Endothelial cell of umbilical vein (primary cell): ENCODE results near the gene MGAT5. TPM values are rescaled to one million over a fixed set of nuclear protein-coding genes. Genes with fewer than 3 reads are reported as not detected.

Source experiments
- BruUV-seq: library from RNA; stranded (reverse); fragments of 400-500 nt; replicated peaks from 2 replicates; lab custom pipeline; 2021; lab: Mats Ljungman, UMichigan
- CTCF ChIA-PET: fragments of 300-600, 350-600 bp; sonication (Branson Sonifier 250); formaldehyde crosslinking; loops from one replicate; lab custom pipeline; 2021; ENCODE audit warnings: antibody characterized with exemption, inconsistent platforms; lab: Charles Lee
- POLR2A ChIA-PET: fragments of 300-600, 350-600 bp; sonication (Branson Sonifier 250); formaldehyde crosslinking; loops from one replicate; lab custom pipeline; 2021; ENCODE audit warnings: antibody characterized with exemption, inconsistent platforms; lab: Charles Lee
- DNase-seq: peaks from one replicate; pipeline ENCODE4 v3.0.0-alpha.2; 2011; ENCODE audit warnings: low read depth, low spot score
- FAIRE-seq: peaks from 2 replicates; lab custom pipeline; 2011; peaks lifted over from hg19 to GRCh38; lab: Jason Lieb, UNC
- H2AFZ ChIP-seq: 2 replicates; pipeline ENCODE4 v1.6.0; 2012; ENCODE audit warnings: low read depth, low read length, control low read depth, inconsistent platforms
- H3K27ac ChIP-seq: 2 replicates; pipeline ENCODE4 v1.5.1; 2011; ENCODE audit warnings: low read depth, mild to moderate bottlenecking, control low read depth, low read length, moderate library complexity; ENCODE audit not compliant: insufficient read depth
- H3K27me3 ChIP-seq, 2 experiments: 2 replicates each; pipeline versions ENCODE4 v1.6.0 to v1.6.1; 2011; ENCODE audit warnings: low read length in 2 of 2, mixed read lengths in 1 of 2; ENCODE audit not compliant: control insufficient read depth in 2 of 2, insufficient read depth in 2 of 2
- H3K36me3 ChIP-seq, 2 experiments: 2 replicates in 1 of 2; 3 replicates in 1 of 2; pipeline ENCODE4 v1.5.1; 2011; ENCODE audit warnings: low read length in 2 of 2, mild to moderate bottlenecking in 1 of 2, moderate library complexity in 1 of 2; ENCODE audit not compliant: control insufficient read depth in 2 of 2, insufficient read depth in 2 of 2; ENCODE audit errors: extremely low read depth in 1 of 2
- H3K4me1 ChIP-seq: 3 replicates; pipeline ENCODE4 v1.5.1; 2011; ENCODE audit warnings: mild to moderate bottlenecking, low read length; ENCODE audit not compliant: control insufficient read depth, insufficient read depth; ENCODE audit errors: extremely low read depth
- H3K4me2 ChIP-seq: 2 replicates; pipeline ENCODE4 v1.6.1; 2011; ENCODE audit warnings: low read length, control low read depth, mixed read lengths; ENCODE audit not compliant: insufficient read depth
- H3K4me3 ChIP-seq, 3 experiments: fragments of 200-600 bp in 1 of 3; sonication (generic), shearing (Covaris generic) in 1 of 3; replicated peaks in 1 of 3; 2 replicates each; pipeline ENCODE4 v1.5.1; 2011 to 2016; ENCODE audit warnings: control low read depth in 3 of 3, low read length in 3 of 3, mild to moderate bottlenecking in 2 of 3, inconsistent platforms in 1 of 3, low read depth in 1 of 3, moderate library complexity in 1 of 3; ENCODE audit not compliant: insufficient read depth in 1 of 3
- H3K79me2 ChIP-seq: 2 replicates; pipeline ENCODE4 v1.6.0; 2012; ENCODE audit warnings: low read length, inconsistent platforms; ENCODE audit not compliant: control insufficient read depth, insufficient read depth
- H3K9ac ChIP-seq: replicated peaks from 2 replicates; pipeline ENCODE3; 2011; ENCODE audit warnings: low read length, control low read depth; ENCODE audit not compliant: insufficient read depth; ENCODE audit errors: extremely low read depth
- H3K9me1 ChIP-seq: replicated peaks from 3 replicates; pipeline ENCODE4 v1.6.0; 2011; ENCODE audit warnings: mild to moderate bottlenecking, low read length; ENCODE audit not compliant: control insufficient read depth, insufficient read depth; ENCODE audit errors: extremely low read depth
- H3K9me3 ChIP-seq: replicated peaks from 2 replicates; pipeline ENCODE4 v1.5.1; 2012; ENCODE audit warnings: low read length, inconsistent platforms; ENCODE audit not compliant: control insufficient read depth, insufficient read depth
- H4K20me1 ChIP-seq: replicated peaks from 2 replicates; pipeline ENCODE3; 2011; ENCODE audit warnings: mild to moderate bottlenecking, low read length; ENCODE audit not compliant: control insufficient read depth, insufficient read depth; ENCODE audit errors: extremely low read depth
- CTCF ChIP-seq, 2 donors: IDR thresholded peaks; 1 replicate in 1 of 2; 2 replicates in 1 of 2; pipeline ENCODE4 v1.5.1; 2011; ENCODE audit warnings: low read length in 2 of 2, mild to moderate bottlenecking in 2 of 2, moderate library complexity in 2 of 2, control low read depth in 1 of 2, inconsistent platforms in 1 of 2, low read depth in 1 of 2; ENCODE audit not compliant: insufficient read depth in 1 of 2; ENCODE audit errors: extremely low read depth in 1 of 2
- EZH2 ChIP-seq: IDR thresholded peaks from 2 replicates; pipeline ENCODE4 v1.6.1; 2012; ENCODE audit warnings: borderline replicate concordance, low read depth, mild to moderate bottlenecking, moderate library complexity, low read length, inconsistent platforms; ENCODE audit not compliant: severe bottlenecking
- FOS ChIP-seq: IDR thresholded peaks from 2 replicates; pipeline ENCODE4 v1.6.1; 2011; ENCODE audit warnings: mild to moderate bottlenecking, low read length, moderate library complexity, borderline replicate concordance; ENCODE audit not compliant: insufficient read depth
- GATA2 ChIP-seq: IDR thresholded peaks from 2 replicates; pipeline ENCODE4 v1.7.0; 2011; ENCODE audit warnings: low read depth, mild to moderate bottlenecking, moderate library complexity, mixed read lengths, low read length; ENCODE audit not compliant: insufficient read length, insufficient read depth
- JUN ChIP-seq: IDR thresholded peaks from 2 replicates; pipeline ENCODE4 v1.6.1; 2011; ENCODE audit warnings: borderline replicate concordance, low read depth; ENCODE audit not compliant: insufficient read length, insufficient read depth
- MAX ChIP-seq: IDR thresholded peaks from 2 replicates; pipeline ENCODE4 v1.6.1; 2011; ENCODE audit not compliant: insufficient read depth, insufficient read length
- MYC ChIP-seq: IDR thresholded peaks from one replicate; pipeline ENCODE4 v1.6.1; 2011; ENCODE audit warnings: mild to moderate bottlenecking, low read depth, low read length
- POLR2A ChIP-seq: IDR thresholded peaks from 2 replicates; pipeline ENCODE4 v1.6.1; 2012; ENCODE audit warnings: low read depth, mild to moderate bottlenecking, control low read depth, low read length
- POLR2AphosphoS5 ChIP-seq: IDR thresholded peaks from 2 replicates; pipeline ENCODE4 v1.6.1; 2012; ENCODE audit warnings: low read depth, mild to moderate bottlenecking, control low read depth, low read length, moderate library complexity; ENCODE audit not compliant: insufficient read depth
- dilution Hi-C: fragments of 300-500 bp; cut with MboI; formaldehyde crosslinking; loops from one replicate; pipeline ENCODE4 v1.15.0; 2019; ENCODE audit warnings: low sequenced_read_pairs; ENCODE audit not compliant: extremely low pct_ligation_motif_present
- intact Hi-C: fragments of 100-400 bp; cut with micrococcal nuclease; formaldehyde crosslinking; loops from one replicate; pipeline ENCODE4 v1.10.0; 2022
- polyA plus RNA-seq, 4 experiments: library from polyadenylated mRNA; depleted of rRNA in 3 of 4; stranded (reverse) in 3 of 4; unstranded in 1 of 4; fragments of >200 nt; gene quantifications; 2 replicates each; pipeline versions ENCODE4 v1.2.1 to v1.2.3, GENCODE V29; 2011 to 2012; ENCODE audit warnings: missing spikeins in 1 of 4
- total RNA-seq: library from RNA; stranded (reverse); gene quantifications from 2 replicates; pipeline ENCODE4 v1.2.3, GENCODE V29; 2021

The MGAT5 gene
- total and polyA plus RNA-seq, 2 donors (not counting 3 experiments of a cell fraction or from before 2014, with no cell fraction given): 17.7 to 84.1 TPM

- no peak overlapping the region for H3K4me2 ChIP-seq
- TF ChIP-seq EZH2 (no peak), FOS (no peak), CTCF (IDR thresholded peaks at IDR 0.05; ENCODE audit: extremely low read depth in 1 of 2, insufficient read depth in 1 of 2, low read depth in 1 of 2, low read length in 2 of 2) (no peak), GATA2 (no peak), MAX (no peak), POLR2AphosphoS5 (no peak), MYC (no peak), POLR2A (no peak), JUN (no peak)
- H3K36me3 ChIP-seq: no peaks in the 10 kb centered on the region
- ChIA-PET POLR2A (no interaction called here), CTCF (interaction anchor here (1.7 kb wide), 1 partner anchor 11 kb away, joined by 10 read pairs; no protein-coding TSS in a partner anchor)
- H3K4me3 ChIP-seq: no peak overlapping the region
- H3K79me2 ChIP-seq: peaks cover 6% of the 10 kb centered on the region
- dilution Hi-C loops: no loop called here
- no peak overlapping the region for H3K9ac ChIP-seq
- H2AFZ ChIP-seq: no peak overlapping the region
- no peaks in the 10 kb centered on the region for H3K27me3 ChIP-seq
- intact Hi-C loops: no loop called here
- no peaks in the 10 kb centered on the region for H3K9me1 ChIP-seq
- no peak overlapping the region for H3K27ac ChIP-seq
- no TSS peak for BruUV-seq
- no peaks in the 10 kb centered on the region for H3K9me3 ChIP-seq
- H3K4me1 ChIP-seq: no peaks in the 10 kb centered on the region
- H4K20me1 ChIP-seq: peaks cover 2% of the 10 kb centered on the region
- no peak for DNase-seq
- FAIRE-seq: no peak
Measured at GRCh38 chr2:134233728-134234136, 20.1 kb upstream of the MGAT5 start.
